Lower leg skin (tissue), 4 donors: ENCODE data around the gene PKP2. TPM values are rescaled to one million over a fixed set of nuclear protein-coding genes. Genes with fewer than 3 reads are reported as not detected.

Experiments
- DNase-seq, 2 donors: peaks; one replicate each; pipeline ENCODE4 v3.0.0-alpha.2; 2019; ENCODE audit warnings: low spot score in 2 of 2
- H3K4me3 ChIP-seq: fragments of 200-600 bp; sonication (generic); 2 replicates; pipeline ENCODE4 v1.5.1; 2017; ENCODE audit warnings: mild to moderate bottlenecking, low read depth; ENCODE audit not compliant: poor library complexity, severe bottlenecking
- POLR2A ChIP-seq, 2 donors: fragments of 450-650 bp; IDR thresholded peaks; one replicate each; pipeline ENCODE4 v1.6.1; 2016 to 2017; ENCODE audit warnings: antibody characterized with exemption in 2 of 2, mild to moderate bottlenecking in 1 of 2, moderate library complexity in 1 of 2
- WGBS, 2 donors: methylation state at CpG; one replicate each; pipeline ENCODE4 v1.1.5; 2018; 5-methylcytosine and 5-hydroxymethylcytosine counted together
- intact Hi-C: fragments of 100-400 bp; cut with DNase I; formaldehyde crosslinking; loops from one replicate; pipeline ENCODE4 v1.15.0; 2023; ENCODE audit warnings: low total_unique reads
- total RNA-seq, 4 donors: library from RNA; depleted of rRNA; stranded (reverse); fragments of >200 nt; gene quantifications; one replicate each; pipeline ENCODE4 v1.1.0, GENCODE V29; 2016
- TF ChIP-seq, protein P1 (sequence below), 3 donors: fragments of 450-650 bp; IDR thresholded peaks; one replicate each; pipeline ENCODE4 v1.5.1; 2016; ENCODE audit warnings: antibody characterized with exemption in 3 of 3, mild to moderate bottlenecking in 3 of 3, moderate library complexity in 2 of 3

PKP2 gene
- total RNA-seq, 4 donors from 2014 or later: 7.5 to 10.5 (median 9.2) TPM

DNA sequence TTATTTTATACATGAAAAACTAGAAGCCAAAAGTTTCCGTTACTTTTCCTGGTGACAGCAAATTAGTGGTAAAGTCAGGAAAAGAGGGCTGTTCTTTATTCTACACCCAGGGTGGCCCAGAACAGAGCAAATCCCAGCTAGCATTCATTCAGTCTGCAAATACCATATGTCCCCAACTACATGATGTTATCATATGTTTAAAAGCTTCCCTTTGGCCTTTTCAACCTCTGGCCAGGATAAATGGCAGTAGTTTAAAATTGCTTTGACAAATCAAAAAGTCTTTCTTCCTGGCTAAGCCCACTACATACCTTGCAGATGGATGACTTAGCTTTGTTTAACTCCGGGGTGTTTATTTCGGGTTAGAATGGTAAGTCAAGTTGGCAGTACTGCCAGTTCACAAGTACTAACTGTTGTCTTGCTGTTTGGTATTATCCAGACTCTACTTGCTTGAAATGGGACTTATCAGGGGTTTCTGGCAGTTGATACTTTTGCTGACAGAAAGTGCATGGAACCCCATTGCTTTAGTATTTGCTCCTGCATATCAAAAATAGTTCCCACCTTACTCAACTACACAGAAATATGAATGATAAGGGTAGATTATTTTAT lies 69.7 kb downstream of the PKP2 start:
- intact Hi-C loops: no loop called here
- no peak for DNase-seq
- H3K4me3 ChIP-seq: no peak overlapping the region
- TF ChIP-seq POLR2A (IDR thresholded peaks at IDR 0.05): no peak
- TF ChIP-seq, protein P1, sequence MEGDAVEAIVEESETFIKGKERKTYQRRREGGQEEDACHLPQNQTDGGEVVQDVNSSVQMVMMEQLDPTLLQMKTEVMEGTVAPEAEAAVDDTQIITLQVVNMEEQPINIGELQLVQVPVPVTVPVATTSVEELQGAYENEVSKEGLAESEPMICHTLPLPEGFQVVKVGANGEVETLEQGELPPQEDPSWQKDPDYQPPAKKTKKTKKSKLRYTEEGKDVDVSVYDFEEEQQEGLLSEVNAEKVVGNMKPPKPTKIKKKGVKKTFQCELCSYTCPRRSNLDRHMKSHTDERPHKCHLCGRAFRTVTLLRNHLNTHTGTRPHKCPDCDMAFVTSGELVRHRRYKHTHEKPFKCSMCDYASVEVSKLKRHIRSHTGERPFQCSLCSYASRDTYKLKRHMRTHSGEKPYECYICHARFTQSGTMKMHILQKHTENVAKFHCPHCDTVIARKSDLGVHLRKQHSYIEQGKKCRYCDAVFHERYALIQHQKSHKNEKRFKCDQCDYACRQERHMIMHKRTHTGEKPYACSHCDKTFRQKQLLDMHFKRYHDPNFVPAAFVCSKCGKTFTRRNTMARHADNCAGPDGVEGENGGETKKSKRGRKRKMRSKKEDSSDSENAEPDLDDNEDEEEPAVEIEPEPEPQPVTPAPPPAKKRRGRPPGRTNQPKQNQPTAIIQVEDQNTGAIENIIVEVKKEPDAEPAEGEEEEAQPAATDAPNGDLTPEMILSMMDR (IDR thresholded peaks at IDR 0.05): no peak
- WGBS, 2 donors: 73 to 77% methylated on average over 3 of the region's 3 CpGs

DNA sequence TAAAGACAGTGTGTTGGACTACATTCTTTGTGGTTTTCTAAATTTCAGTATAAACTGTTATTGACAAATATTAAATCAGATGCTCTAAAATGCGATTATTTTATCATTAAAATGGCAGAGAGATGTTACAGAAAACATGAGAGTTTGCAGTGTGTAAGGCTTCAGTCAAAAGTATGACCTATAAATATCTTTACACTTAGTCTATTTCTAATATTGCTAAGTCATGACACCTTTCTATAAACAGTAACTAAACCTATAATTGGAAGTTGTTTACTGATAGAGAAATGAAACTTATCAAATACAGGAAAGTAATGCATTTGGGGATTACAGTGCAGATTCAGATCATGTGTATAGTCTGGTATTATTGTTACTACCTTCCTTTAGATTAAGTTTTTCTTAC lies 72.0 kb downstream of the PKP2 start:
- no peak for TF ChIP-seq POLR2A (IDR thresholded peaks at IDR 0.05)
- TF ChIP-seq, protein P1 (IDR thresholded peaks at IDR 0.05): no peak
- DNase-seq: no peak
- WGBS, 2 donors: 93 to 97% methylated on average over 1 of the region's 1 CpG
- no peak overlapping the region for H3K4me3 ChIP-seq
- intact Hi-C loops: no loop called here

DNA sequence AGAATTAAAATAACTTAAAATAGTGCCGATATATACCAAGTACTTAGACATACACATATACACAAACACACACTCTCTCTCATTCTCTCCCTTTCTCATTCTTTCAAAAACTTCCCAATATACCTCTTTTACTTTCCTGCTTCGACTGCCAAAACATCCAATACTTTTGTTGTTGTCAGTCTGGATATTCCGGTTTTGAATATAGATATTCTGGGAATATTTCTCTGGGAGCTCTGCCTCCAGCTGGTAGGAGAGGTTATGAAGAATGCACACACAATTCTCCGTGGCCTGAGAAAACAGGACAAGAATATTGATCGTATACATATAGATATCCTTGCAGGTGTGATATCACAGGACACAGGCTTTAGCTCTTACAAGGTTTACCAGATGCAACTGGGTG lies 74.2 kb downstream of the PKP2 start:
- no peak for TF ChIP-seq POLR2A (IDR thresholded peaks at IDR 0.05)
- TF ChIP-seq, protein P1 (IDR thresholded peaks at IDR 0.05): no peak
- no peak for DNase-seq
- WGBS, 2 donors: 51 to 56% methylated on average over 5 of the region's 5 CpGs
- H3K4me3 ChIP-seq: no peak overlapping the region
- intact Hi-C loops: no loop called here

DNA sequence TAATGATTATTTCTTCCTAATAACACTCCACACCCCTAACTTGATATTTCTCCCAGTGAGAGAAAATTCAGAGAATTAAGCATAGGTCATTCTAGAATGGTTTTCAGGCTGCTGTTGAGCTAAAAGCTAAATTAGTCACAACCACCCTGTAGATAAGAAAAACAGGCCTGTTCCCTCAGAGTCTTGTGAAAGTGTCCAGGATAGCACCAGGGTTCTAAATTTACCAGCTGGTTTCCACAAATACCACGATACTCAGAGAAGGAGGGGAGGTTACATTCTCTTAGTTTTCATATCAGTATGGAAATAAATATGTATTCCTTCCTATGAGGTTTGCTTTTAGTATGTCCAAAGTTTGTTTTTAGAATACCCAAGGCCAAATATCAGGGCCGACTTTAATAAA lies 74.9 kb downstream of the PKP2 start:
- intact Hi-C loops: no loop called here
- DNase-seq: no peak
- 58 to 63% methylated on average over 2 of the region's 2 CpGs for WGBS, 2 donors
- H3K4me3 ChIP-seq: no peak overlapping the region
- TF ChIP-seq, protein P1 (IDR thresholded peaks at IDR 0.05): no peak
- no peak for TF ChIP-seq POLR2A (IDR thresholded peaks at IDR 0.05)

DNA sequence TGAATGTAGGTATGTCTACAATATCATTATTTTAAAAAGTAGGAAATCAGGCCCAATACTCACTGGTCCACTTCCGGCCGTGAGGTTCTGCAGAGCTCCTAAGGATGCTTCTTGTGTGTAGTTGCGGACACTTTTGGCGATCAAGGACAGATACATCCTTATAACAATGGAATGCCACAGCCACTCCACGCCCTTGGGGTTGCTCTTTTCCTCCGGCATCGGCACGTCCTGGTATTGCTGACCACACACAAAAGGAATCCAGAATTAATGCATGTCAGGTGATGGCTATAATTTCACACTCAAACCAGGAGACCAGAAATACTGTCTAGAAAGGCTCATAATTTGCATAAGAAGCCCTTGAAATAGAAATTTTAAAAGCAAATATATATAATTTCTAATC lies 75.3 kb downstream of the PKP2 start:
- 73 to 79% methylated on average over 8 of the region's 8 CpGs for WGBS, 2 donors
- intact Hi-C loops: no loop called here
- TF ChIP-seq POLR2A (IDR thresholded peaks at IDR 0.05): no peak
- TF ChIP-seq, protein P1 (IDR thresholded peaks at IDR 0.05): no peak
- no peak overlapping the region for H3K4me3 ChIP-seq
- DNase-seq: no peak

DNA sequence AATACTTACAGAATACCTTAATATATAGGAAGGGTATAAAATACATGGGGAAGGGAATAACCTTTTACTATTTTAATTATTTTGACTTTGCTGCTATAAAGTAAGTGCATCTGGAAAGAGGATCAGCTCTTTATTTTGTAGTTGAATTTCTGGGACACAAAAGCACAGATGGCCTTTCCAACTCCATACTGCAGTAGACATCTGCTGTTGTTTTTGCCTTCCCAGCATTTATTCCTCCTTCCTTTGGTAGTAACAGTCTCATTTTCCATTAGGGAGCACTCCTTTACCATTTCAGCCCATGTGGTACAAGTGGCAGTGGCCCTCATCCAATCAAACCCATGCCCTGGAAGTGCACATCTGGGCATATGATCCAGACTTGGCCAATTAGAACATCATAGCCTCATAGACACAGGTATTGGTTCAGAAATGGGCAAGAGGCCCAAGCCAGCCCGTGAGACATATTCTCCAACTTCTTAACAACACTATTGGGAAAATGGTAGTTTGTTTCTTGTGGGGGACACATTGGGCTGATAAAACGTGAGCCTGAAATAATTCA lies 76.1 kb downstream of the PKP2 start:
- 84 to 94% methylated on average over 2 of the region's 2 CpGs for WGBS, 2 donors
- intact Hi-C loops: no loop called here

More for the DNA sequence above, 76.1 kb downstream of the PKP2 start:
- H3K4me3 ChIP-seq: no peak overlapping the region
- TF ChIP-seq, protein P1 (IDR thresholded peaks at IDR 0.05): no peak
- DNase-seq: no peak
